Gastrocnemius medialis (tissue), 4 donors: ENCODE data around the gene FARS2.

Experiments
- CTCF ChIP-seq, 5 experiments: fragments of 450-650 bp in 3 of 5; fragments of 200-600 bp in 2 of 5; sonication (generic) in 2 of 5; IDR thresholded peaks in 4 of 5; conservative IDR thresholded peaks in 1 of 5; 1 replicate in 4 of 5; 2 replicates in 1 of 5; pipeline ENCODE4 v1.5.1; 2016 to 2019; ENCODE audit warnings: antibody characterized with exemption in 5 of 5, mild to moderate bottlenecking in 3 of 5, moderate library complexity in 3 of 5
- POLR2A ChIP-seq, 2 donors: fragments of 450-650 bp; IDR thresholded peaks; one replicate each; pipeline ENCODE4 v1.6.1; 2017; ENCODE audit warnings: antibody characterized with exemption in 2 of 2, mild to moderate bottlenecking in 2 of 2, moderate library complexity in 2 of 2

GRCh38 chr6:5771759-5772390, 510.6 kb downstream of the FARS2 start:
- TF ChIP-seq CTCF (IDR thresholded peaks at IDR 0.05 in 4 of 5, conservative IDR thresholded peaks at IDR 0.05 in 1 of 5) (no peak), POLR2A (IDR thresholded peaks at IDR 0.05) (no peak)
